Prostate gland (tissue), 2 donors: Measurements from ENCODE around the gene DNAJC12. TPM values are rescaled to one million over a fixed set of nuclear protein-coding genes. Genes with fewer than 3 reads are reported as not detected.
"Not testable (repeated sequence)": the region's sequence is repeated elsewhere in the genome, so short reads cannot be mapped to it uniquely, and the experiment has no call there.

Experiments
- DNase-seq: peaks from one replicate; pipeline ENCODE4 v3.0.0-alpha.2; 2019; ENCODE audit warnings: low spot score
- H3K27ac ChIP-seq, 2 donors: fragments of 200-600 bp; sonication (generic); 2 replicates each; pipeline ENCODE4 v1.5.1; 2017 to 2019
- H3K27me3 ChIP-seq: fragments of 200-600 bp; sonication (generic); replicated peaks from 2 replicates; pipeline ENCODE4 v1.5.1; 2019; ENCODE audit not compliant: insufficient read depth
- H3K36me3 ChIP-seq, 2 donors: fragments of 200-600 bp; sonication (generic); 1 replicate in 1 of 2; 2 replicates in 1 of 2; pipeline versions ENCODE4 v1.5.1 to v1.8.1; 2017 to 2019
- H3K4me1 ChIP-seq: fragments of 200-600 bp; sonication (generic); replicated peaks from 2 replicates; pipeline ENCODE4 v1.5.1; 2019
- H3K4me3 ChIP-seq, 2 donors: fragments of 200-600 bp; sonication (generic); 2 replicates each; pipeline ENCODE4 v1.5.1; 2017 to 2019
- H3K9me3 ChIP-seq: fragments of 200-600 bp; sonication (generic); 2 replicates; pipeline ENCODE4 v1.5.1; 2017
- CTCF ChIP-seq, 4 experiments: fragments of 200-600 bp in 2 of 4; fragments of 450-650 bp in 2 of 4; sonication (generic) in 2 of 4; IDR thresholded peaks; 1 replicate in 3 of 4; 2 replicates in 1 of 4; pipeline ENCODE4 v1.5.1; 2016 to 2019; ENCODE audit warnings: antibody characterized with exemption in 4 of 4, mild to moderate bottlenecking in 2 of 4, moderate library complexity in 2 of 4
- POLR2A ChIP-seq: fragments of 450-650 bp; IDR thresholded peaks from one replicate; pipeline ENCODE4 v1.6.1; 2016; ENCODE audit warnings: antibody characterized with exemption, mild to moderate bottlenecking
- POLR2AphosphoS5 ChIP-seq: sonication (generic); formaldehyde crosslinking; IDR thresholded peaks from one replicate; pipeline ENCODE4 v1.6.1; 2017; ENCODE audit warnings: antibody characterized with exemption
- WGBS: methylation state at CpG from one replicate; pipeline ENCODE4 v1.1.5; 2018; 5-methylcytosine and 5-hydroxymethylcytosine counted together
- intact Hi-C: fragments of 100-400 bp; cut with DNase I; formaldehyde crosslinking; loops from one replicate; pipeline ENCODE4 v1.14.2; 2022
- small RNA-seq, 2 donors: library from RNA; depleted of rRNA; stranded (forward); fragments of <200 nt; gene quantifications; one replicate each; pipeline ENCODE3, GENCODE V24; 2016
- total RNA-seq, 2 donors: library from RNA; depleted of rRNA; stranded (reverse); fragments of >200 nt; gene quantifications; one replicate each; pipeline ENCODE4 v1.1.0, GENCODE V29; 2016

DNAJC12 gene
- total RNA-seq, 2 donors from 2014 or later, result 6.4 to 22.7 TPM

- WGBS, result under 1% methylated on average over 56 of the region's 56 CpGs
- DNase-seq, result peak; percentile 94
- TF ChIP-seq POLR2AphosphoS5 (peak; percentile 84), POLR2A (no peak), CTCF (IDR thresholded peaks at IDR 0.05) (no peak)
- intact Hi-C loops, result no loop called here
- Histone ChIP-seq H3K4me1 (no peaks in the 10 kb centered on the region), H3K27ac (peak overlapping the region; percentile 93 to 95), H3K27me3 (no peaks in the 10 kb centered on the region), H3K36me3 (no peaks in the 10 kb centered on the region), H3K9me3 (no peaks in the 10 kb centered on the region), H3K4me3 (peak overlapping the region; percentile 46 to 76)
Measured at GRCh38 chr10:67764012-67764822, 73.8 kb downstream of the DNAJC12 start.

GRCh38 chr10:67763499-67764011 is 74.4 kb downstream of the DNAJC12 start:
- intact Hi-C loops, result no loop called here
- peak; percentile 52 for DNase-seq
- H3K9me3 ChIP-seq, result no peaks in the 10 kb centered on the region

GRCh38 chr10:67762567-67762966 is 75.4 kb downstream of the DNAJC12 start:
- H3K27me3 ChIP-seq, H3K4me3 ChIP-seq, H3K9me3 ChIP-seq, H3K27ac ChIP-seq, H3K4me1 ChIP-seq, H3K36me3 ChIP-seq, DNase-seq, intact Hi-C loops: not testable (repeated sequence)
- 91% methylated on average over 9 of the region's 9 CpGs for WGBS

More at GRCh38 chr10:67763499-67764011, 74.4 kb downstream of the DNAJC12 start:
- WGBS, result 3% methylated on average over 22 of the region's 22 CpGs
- TF ChIP-seq CTCF (IDR thresholded peaks at IDR 0.05) (no peak), POLR2AphosphoS5 (peak; percentile 48)
- Histone ChIP-seq H3K36me3 (no peaks in the 10 kb centered on the region), H3K27me3 (no peaks in the 10 kb centered on the region), H3K4me3 (peak overlapping the region; percentile 46 to 76), H3K4me1 (no peaks in the 10 kb centered on the region), H3K27ac (peak overlapping the region; percentile 93 to 95)

DNA sequence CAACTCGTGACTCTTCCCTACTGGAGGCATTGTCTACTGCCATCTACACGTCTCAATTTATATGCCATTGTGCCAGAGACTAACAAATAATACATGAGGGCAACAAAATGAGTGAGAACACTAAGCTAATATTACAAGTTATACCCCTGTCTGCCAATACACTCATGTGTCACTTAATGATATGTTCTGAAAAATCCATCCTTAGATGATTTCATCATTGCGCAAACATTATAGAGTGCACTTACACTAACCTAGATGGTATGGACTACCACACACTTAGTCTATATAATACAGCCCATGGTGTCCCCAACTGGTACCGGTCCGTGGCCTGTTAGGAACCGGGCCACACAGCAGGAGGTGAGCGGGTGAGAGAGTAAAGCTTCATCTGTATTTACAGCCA is 77.7 kb downstream of the DNAJC12 start:
- DNase-seq, result no peak
- H3K4me3 ChIP-seq, result no peak overlapping the region
- 90% methylated on average over 7 of the region's 7 CpGs for WGBS
- no peaks in the 10 kb centered on the region for H3K36me3 ChIP-seq
- no peak for TF ChIP-seq POLR2A
- TF ChIP-seq CTCF (IDR thresholded peaks at IDR 0.05), result no peak
- TF ChIP-seq POLR2AphosphoS5, result no peak
- no peaks in the 10 kb centered on the region for H3K9me3 ChIP-seq
- no peaks in the 10 kb centered on the region for H3K27me3 ChIP-seq
- intact Hi-C loops, result no loop called here
- H3K27ac ChIP-seq, result no peak overlapping the region
- H3K4me1 ChIP-seq, result no peaks in the 10 kb centered on the region

Small RNAs within 50 kb of the gene (small RNA-seq; reads per million reads assigned to genes)
- gene RN7SL394P, result 0 reads per million in 2 donors
- 0 reads per million in 2 donors for gene RNU6-1250P
- gene RNU6-523P, result 0 reads per million in 2 donors

Other genes with a start within 250 kb of the DNAJC12 start
- 1 to 10 TPM in 1 of 2 donors, under 1 TPM in 1; 0.27 to 7.2 TPM for gene CTNNA3, start 142.0 kb downstream of the DNAJC12 start, total RNA-seq
- 10 to 100 TPM; 22.0 to 46.2 TPM for gene SIRT1, start 46.5 kb upstream of the DNAJC12 start, total RNA-seq
- 10 to 100 TPM; 27.7 to 40.6 TPM for gene HERC4, start 237.1 kb upstream of the DNAJC12 start, total RNA-seq